Smooth muscle cell of bladder (primary cell): ENCODE data around the gene GNG3. TPM values are rescaled to one million over a fixed set of nuclear protein-coding genes. Genes with fewer than 3 reads are reported as not detected.

Source experiments
- total RNA-seq: library from RNA; depleted of rRNA; stranded (reverse); fragments of >200 nt; gene quantifications from 2 replicates; pipeline ENCODE4 v1.2.3, GENCODE V29; 2014

Gene GNG3
- total RNA-seq, result not detected in 2 replicates

GRCh38 chr11:62707277-62707861 is at the start of gene GNG3, which contains the start of gene BSCL2:
Gene GNG3, plus strand, starts transcription at chr11:62707676. Its CDS starts 620 bp downstream, at chr11:62708296.
Gene BSCL2, minus strand, starts transcription at chr11:62707424. Its CDS starts 229 bp downstream, at chr11:62707195.

GRCh38 chr11:62665075-62665598 is 42.3 kb upstream of the GNG3 start, which contains the start of the genes C11orf98 and CSKMT:
Gene C11orf98, minus strand, starts transcription at chr11:62665210. Its CDS starts 41 bp downstream, at chr11:62665169.
Gene CSKMT, plus strand, starts transcription at chr11:62665312. Its CDS starts 568 bp downstream, at chr11:62665880.

GRCh38 chr11:62671608-62672389 is 35.7 kb upstream of the GNG3 start, which contains the start of the genes LBHD1 and UQCC3:
Gene LBHD1, minus strand, starts transcription at chr11:62672267. Its CDS starts 2,236 bp downstream, at chr11:62670031.
Gene UQCC3, plus strand, starts transcription at chr11:62671673. Its CDS starts 73 bp downstream, at chr11:62671746.

GRCh38 chr11:62678770-62679696 is 28.4 kb upstream of the GNG3 start, which contains the start of gene UBXN1:
Gene UBXN1, minus strand, starts transcription at chr11:62679073. Its CDS starts 150 bp downstream, at chr11:62678923.

GRCh38 chr11:62689421-62690183 is 17.9 kb upstream of the GNG3 start, which contains the start of gene LRRN4CL:
Gene LRRN4CL, minus strand, starts transcription at chr11:62689530. Its CDS starts 1,022 bp downstream, at chr11:62688508.

GRCh38 chr11:62727165-62727871 is 19.8 kb downstream of the GNG3 start, which contains the start of gene HNRNPUL2:
Gene HNRNPUL2, minus strand, starts transcription at chr11:62727457. Its CDS starts 301 bp downstream, at chr11:62727156.

GRCh38 chr11:62728171-62728988 is 20.9 kb downstream of the GNG3 start, which contains the start of gene TTC9C:
Gene TTC9C, plus strand, starts transcription at chr11:62728486. Its CDS starts 363 bp downstream, at chr11:62728849.

GRCh38 chr11:62753736-62754603 is 46.5 kb downstream of the GNG3 start, which contains the start of gene ZBTB3:
Gene ZBTB3, minus strand, starts transcription at chr11:62754160. Its CDS starts 496 bp downstream, at chr11:62753664.

Other genes with a start within 250 kb of the GNG3 start
- 388 and 488 TPM in 2 replicates for gene AHNAK, start 160.9 kb upstream of the GNG3 start, total RNA-seq
- gene EEF1G, start 133.8 kb upstream of the GNG3 start, total RNA-seq, result 1,708 and 1,734 TPM in 2 replicates
- 4.8 and 6.7 TPM in 2 replicates for gene TUT1, start 116.2 kb upstream of the GNG3 start, total RNA-seq
- gene MTA2, start 105.8 kb upstream of the GNG3 start, total RNA-seq, result 110 and 118 TPM in 2 replicates
- gene EML3, start 94.9 kb upstream of the GNG3 start, total RNA-seq, result 12.8 and 14.3 TPM in 2 replicates
- 5.5 and 7.8 TPM in 2 replicates for gene ROM1, start 94.4 kb upstream of the GNG3 start, total RNA-seq
- 22.3 and 35.2 TPM in 2 replicates for gene B3GAT3, start 85.7 kb upstream of the GNG3 start, total RNA-seq
- 249 and 288 TPM in 2 replicates for gene GANAB, start 61.1 kb upstream of the GNG3 start, total RNA-seq
- gene INTS5, start 54.4 kb upstream of the GNG3 start, total RNA-seq, result 15.1 and 22.9 TPM in 2 replicates
- gene C11orf98, start 42.5 kb upstream of the GNG3 start, total RNA-seq, result 39.7 and 43.3 TPM in 2 replicates
- gene CSKMT, start 42.4 kb upstream of the GNG3 start, total RNA-seq, result 7.4 and 7.5 TPM in 2 replicates
- gene UQCC3, start 36.0 kb upstream of the GNG3 start, total RNA-seq, result 11.7 and 12.1 TPM in 2 replicates
- gene LBHD1, start 35.4 kb upstream of the GNG3 start, total RNA-seq, result 2.4 and 3.0 TPM in 2 replicates
- 193 and 199 TPM in 2 replicates for gene UBXN1, start 28.6 kb upstream of the GNG3 start, total RNA-seq
- 10.6 and 11.7 TPM in 2 replicates for gene LRRN4CL, start 18.1 kb upstream of the GNG3 start, total RNA-seq
- gene BSCL2, start 252 bp upstream of the GNG3 start, total RNA-seq, result 58.3 and 73.6 TPM in 2 replicates
- 7.3 and 9.7 TPM in 2 replicates for gene HNRNPUL2, start 19.8 kb downstream of the GNG3 start, total RNA-seq
- gene TTC9C, start 20.8 kb downstream of the GNG3 start, total RNA-seq, result 34.0 and 37.4 TPM in 2 replicates
- 9.7 and 12.7 TPM in 2 replicates for gene ZBTB3, start 46.5 kb downstream of the GNG3 start, total RNA-seq
- gene POLR2G, start 53.9 kb downstream of the GNG3 start, total RNA-seq, result 62.2 and 77.1 TPM in 2 replicates
- 12.1 and 19.1 TPM in 2 replicates for gene TAF6L, start 63.7 kb downstream of the GNG3 start, total RNA-seq
- 35.7 and 38.4 TPM in 2 replicates for gene TMEM179B, start 79.7 kb downstream of the GNG3 start, total RNA-seq
- 12.8 and 16.0 TPM in 2 replicates for gene TMEM223, start 84.3 kb downstream of the GNG3 start, total RNA-seq
- 9.7 and 21.1 TPM in 2 replicates for gene NXF1, start 97.8 kb downstream of the GNG3 start, total RNA-seq
- 46.2 and 49.9 TPM in 2 replicates for gene STX5, start 124.4 kb downstream of the GNG3 start, total RNA-seq
- not detected in 2 replicates for gene TEX54, start 125.2 kb downstream of the GNG3 start, total RNA-seq
- gene WDR74, start 131.9 kb downstream of the GNG3 start, total RNA-seq, result 51.0 and 77.9 TPM in 2 replicates
- 210 and 296 TPM in 2 replicates for gene SLC3A2, start 173.2 kb downstream of the GNG3 start, total RNA-seq
- gene CHRM1, start 213.7 kb downstream of the GNG3 start, total RNA-seq, result not detected in 2 replicates